Upper lobe of right lung (tissue), 1 donor: ENCODE data around the gene C18orf63. TPM values are rescaled to one million over a fixed set of nuclear protein-coding genes. Genes with fewer than 3 reads are reported as not detected.

ENCODE experiments used
- ATAC-seq: fragments of 200-7000 bp; cut with Tn5 transposase; one replicate; pipeline ENCODE4 v1.9.1; 2020; ENCODE audit warnings: mild to moderate bottlenecking, moderate library complexity
- DNase-seq: peaks from one replicate; pipeline ENCODE4 v3.0.0-alpha.2; 2020
- H3K27ac ChIP-seq: fragments of 200-600 bp; one replicate; pipeline ENCODE4 v1.8.0; 2022
- H3K27me3 ChIP-seq: fragments of 200-600 bp; one replicate; pipeline ENCODE4 v1.8.0; 2022; ENCODE audit warnings: mild to moderate bottlenecking
- H3K36me3 ChIP-seq: fragments of 200-600 bp; one replicate; pipeline ENCODE4 v1.8.0; 2022
- H3K4me1 ChIP-seq: fragments of 200-600 bp; one replicate; pipeline ENCODE4 v1.8.0; 2022
- H3K4me3 ChIP-seq: fragments of 200-600 bp; one replicate; pipeline ENCODE4 v1.8.0; 2022; ENCODE audit warnings: mild to moderate bottlenecking
- H3K9me3 ChIP-seq: fragments of 200-600 bp; one replicate; pipeline ENCODE4 v1.8.0; 2022
- CTCF ChIP-seq: fragments of 200-600 bp; IDR thresholded peaks from one replicate; pipeline ENCODE4 v1.8.0; 2022; ENCODE audit warnings: antibody characterized with exemption
- intact Hi-C: fragments of 100-400 bp; cut with DNase I; formaldehyde crosslinking; loops from one replicate; pipeline ENCODE4 v1.11.0; 2022
- total RNA-seq: library from RNA; stranded (reverse); fragmentation: NEBNext Ultra II Directional; extraction: Animal tissue kit (Norgen Biotek cat#: 25700); gene quantifications from one replicate; pipeline ENCODE4 v1.2.1, GENCODE V29; 2021
- donor health status: DM: no; HTN: yes; CAD: no; lungs with severe emphysema.

The C18orf63 gene
- total RNA-seq, 1 donor from 2014 or later: 0.17 TPM

GRCh38 chr18:74303306-74303705 lies 12.3 kb upstream of the C18orf63 start:
- Histone ChIP-seq H3K9me3 (no peaks in the 10 kb centered on the region), H3K4me1 (no peaks in the 10 kb centered on the region), H3K36me3 (no peaks in the 10 kb centered on the region), H3K4me3 (no peak overlapping the region), H3K27ac (no peak overlapping the region), H3K27me3 (no peaks in the 10 kb centered on the region)
- TF ChIP-seq CTCF: no peak
- DNase-seq (no peak), ATAC-seq (no peak)
- intact Hi-C loops: no loop called here

DNA sequence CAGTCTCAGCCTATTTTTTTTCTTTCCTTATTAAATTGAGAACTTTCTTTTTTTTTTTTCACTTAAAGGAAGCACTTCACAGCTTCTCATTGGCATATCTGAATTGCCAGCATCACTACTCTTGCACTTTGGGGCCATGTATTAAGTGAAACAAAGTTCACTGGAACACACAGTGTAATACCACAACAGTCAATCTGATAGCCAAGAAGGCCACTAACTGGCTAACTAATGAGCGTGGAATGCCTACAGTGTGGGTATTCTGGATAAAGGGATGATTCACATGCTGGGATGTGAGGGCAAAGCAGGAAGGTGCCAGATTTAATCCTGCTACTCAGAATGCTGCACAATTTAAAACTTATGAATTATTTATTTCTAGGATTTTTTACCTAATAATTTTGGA lies 11.7 kb upstream of the C18orf63 start:
- ATAC-seq (no peak), DNase-seq (no peak)
- no peaks in the 10 kb centered on the region for H3K36me3 ChIP-seq
- no peaks in the 10 kb centered on the region for H3K27me3 ChIP-seq
- no peaks in the 10 kb centered on the region for H3K9me3 ChIP-seq
- no peak overlapping the region for H3K4me3 ChIP-seq
- H3K27ac ChIP-seq: no peak overlapping the region
- H3K4me1 ChIP-seq: no peaks in the 10 kb centered on the region
- TF ChIP-seq CTCF: no peak
- intact Hi-C loops: no loop called here

DNA sequence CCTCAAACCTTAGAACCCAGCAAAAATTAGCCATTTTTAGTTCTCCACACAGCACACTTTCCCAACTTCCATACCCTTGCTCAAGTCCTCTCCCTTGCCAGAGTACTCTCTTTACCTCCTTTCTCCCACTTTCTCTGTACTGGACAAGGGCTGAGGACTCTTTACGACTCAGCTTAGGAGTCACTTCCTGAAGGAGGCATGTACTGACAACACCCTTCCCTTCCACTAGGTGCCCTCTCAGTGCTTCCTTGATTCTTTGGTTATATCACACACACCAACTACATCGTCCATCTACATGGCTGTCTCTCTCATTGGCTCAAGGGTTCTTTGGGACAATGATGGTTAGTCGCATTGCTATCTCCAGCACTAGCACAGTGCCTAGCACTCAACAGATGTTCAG lies 5.2 kb upstream of the C18orf63 start:
- Histone ChIP-seq H3K4me3 (no peak overlapping the region), H3K27me3 (no peaks in the 10 kb centered on the region), H3K9me3 (no peaks in the 10 kb centered on the region), H3K27ac (no peak overlapping the region), H3K4me1 (no peaks in the 10 kb centered on the region), H3K36me3 (no peaks in the 10 kb centered on the region)
- DNase-seq (no peak), ATAC-seq (peak; percentile 98)
- TF ChIP-seq CTCF: peak; percentile 44
- intact Hi-C loops: no loop called here

DNA sequence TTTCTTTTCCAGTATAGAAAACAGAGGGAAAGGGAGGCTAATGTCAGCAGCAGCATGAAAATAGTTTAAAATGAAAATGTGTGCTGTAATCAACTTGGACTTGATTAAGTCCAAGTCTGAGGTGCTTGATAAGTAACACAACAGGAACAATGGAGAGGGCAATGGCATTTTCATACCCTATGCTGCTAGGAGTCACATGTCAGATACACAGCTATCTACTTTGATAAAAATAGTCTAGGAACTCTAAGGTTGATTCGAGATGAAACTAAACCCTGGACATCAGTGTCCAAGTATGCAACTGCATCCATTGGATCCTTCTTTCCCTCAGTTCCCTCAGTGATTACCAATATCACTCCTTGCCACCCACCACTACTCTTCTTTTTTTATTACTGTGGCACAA lies 4.6 kb upstream of the C18orf63 start:
- no peaks in the 10 kb centered on the region for H3K27me3 ChIP-seq

GRCh38 chr18:74314759-74315463 lies 728 bp upstream of the C18orf63 start:
- H3K9me3 ChIP-seq: no peaks in the 10 kb centered on the region
- no peak overlapping the region for H3K27ac ChIP-seq
- H3K36me3 ChIP-seq: no peaks in the 10 kb centered on the region
- TF ChIP-seq CTCF: no peak
- DNase-seq: no peak
- H3K4me3 ChIP-seq: no peak overlapping the region
- H3K27me3 ChIP-seq: no peaks in the 10 kb centered on the region
- intact Hi-C loops: no loop called here
- no peaks in the 10 kb centered on the region for H3K4me1 ChIP-seq
- ATAC-seq: no peak

More for the DNA sequence above, 4.6 kb upstream of the C18orf63 start:
- intact Hi-C loops: no loop called here
- Histone ChIP-seq H3K27ac (no peak overlapping the region), H3K4me1 (no peaks in the 10 kb centered on the region), H3K4me3 (no peak overlapping the region), H3K9me3 (no peaks in the 10 kb centered on the region), H3K36me3 (no peaks in the 10 kb centered on the region)
- no peak for TF ChIP-seq CTCF
- ATAC-seq: no peak
- DNase-seq: no peak
